Neural crest cell (in vitro differentiated cells): Measurements from ENCODE around the gene SPOCK1. TPM values are rescaled to one million over a fixed set of nuclear protein-coding genes. Genes with fewer than 3 reads are reported as not detected.

Experiments used
- DNase-seq: peaks from one replicate; pipeline ENCODE4 v3.0.0; 2021; ENCODE audit warnings: low read depth, mixed read lengths, low spot score
- H3K27ac Mint-ChIP-seq: one replicate; pipeline ENCODE4 v1.8.0; 2021; ENCODE audit warnings: mild to moderate bottlenecking, mixed read lengths; ENCODE audit not compliant: unreplicated experiment
- H3K27me3 Mint-ChIP-seq: 2 replicates; pipeline ENCODE4 v1.8.0; 2021; ENCODE audit warnings: low read depth, mild to moderate bottlenecking, mixed read lengths
- H3K36me3 Mint-ChIP-seq: 2 replicates; pipeline ENCODE4 v1.8.0; 2021; ENCODE audit warnings: low read depth, mild to moderate bottlenecking, mixed read lengths
- H3K4me1 Mint-ChIP-seq: 2 replicates; pipeline ENCODE4 v1.8.0; 2021; ENCODE audit warnings: mixed read lengths
- H3K4me3 Mint-ChIP-seq: one replicate; pipeline ENCODE4 v1.8.0; 2021; ENCODE audit warnings: mild to moderate bottlenecking, mixed read lengths
- H3K9me3 Mint-ChIP-seq: 2 replicates; pipeline ENCODE4 v1.8.0; 2021; ENCODE audit warnings: mixed read lengths
- total RNA-seq: library from RNA; stranded (reverse); gene quantifications from 2 replicates; pipeline ENCODE4 v1.2.1, GENCODE V29; 2021
- TF ChIP-seq, protein P1 (sequence below): fragments of 200-600 bp; sonication (generic); conservative IDR thresholded peaks from 2 replicates; pipeline ENCODE4 v1.5.0; 2021; ENCODE audit warnings: antibody characterized with exemption, mild to moderate bottlenecking

The SPOCK1 gene
- total RNA-seq, 1 donor from 2014 or later, result 89.7 TPM

DNA sequence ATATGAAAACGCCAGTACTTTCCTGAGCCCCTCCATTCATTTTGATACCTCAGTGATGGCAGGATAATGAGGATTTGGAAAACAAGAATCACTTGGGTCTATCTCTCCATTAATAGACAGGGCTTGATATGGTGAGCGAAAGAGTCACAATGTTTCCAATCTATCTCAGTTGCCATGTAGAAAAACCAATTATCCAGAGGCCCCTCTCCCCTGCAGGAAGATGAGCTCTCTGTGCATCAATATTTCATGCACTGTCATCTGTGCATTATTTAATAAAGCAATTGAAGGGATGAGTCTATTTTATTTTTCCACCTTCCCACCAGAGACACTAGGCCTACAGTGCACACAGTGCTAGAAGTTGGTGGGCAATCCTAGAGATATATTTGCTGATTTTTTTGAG lies 326.9 kb downstream of the SPOCK1 start:
- no peak for DNase-seq
- peaks cover 4% of the 10 kb centered on the region for H3K9me3 Mint-ChIP-seq
- H3K4me3 Mint-ChIP-seq, result no peak overlapping the region
- H3K27me3 Mint-ChIP-seq, result peaks cover 30% of the 10 kb centered on the region
- H3K4me1 Mint-ChIP-seq, result no peaks in the 10 kb centered on the region
- H3K36me3 Mint-ChIP-seq, result no peaks in the 10 kb centered on the region
- TF ChIP-seq, protein P1, sequence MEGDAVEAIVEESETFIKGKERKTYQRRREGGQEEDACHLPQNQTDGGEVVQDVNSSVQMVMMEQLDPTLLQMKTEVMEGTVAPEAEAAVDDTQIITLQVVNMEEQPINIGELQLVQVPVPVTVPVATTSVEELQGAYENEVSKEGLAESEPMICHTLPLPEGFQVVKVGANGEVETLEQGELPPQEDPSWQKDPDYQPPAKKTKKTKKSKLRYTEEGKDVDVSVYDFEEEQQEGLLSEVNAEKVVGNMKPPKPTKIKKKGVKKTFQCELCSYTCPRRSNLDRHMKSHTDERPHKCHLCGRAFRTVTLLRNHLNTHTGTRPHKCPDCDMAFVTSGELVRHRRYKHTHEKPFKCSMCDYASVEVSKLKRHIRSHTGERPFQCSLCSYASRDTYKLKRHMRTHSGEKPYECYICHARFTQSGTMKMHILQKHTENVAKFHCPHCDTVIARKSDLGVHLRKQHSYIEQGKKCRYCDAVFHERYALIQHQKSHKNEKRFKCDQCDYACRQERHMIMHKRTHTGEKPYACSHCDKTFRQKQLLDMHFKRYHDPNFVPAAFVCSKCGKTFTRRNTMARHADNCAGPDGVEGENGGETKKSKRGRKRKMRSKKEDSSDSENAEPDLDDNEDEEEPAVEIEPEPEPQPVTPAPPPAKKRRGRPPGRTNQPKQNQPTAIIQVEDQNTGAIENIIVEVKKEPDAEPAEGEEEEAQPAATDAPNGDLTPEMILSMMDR, result no peak
- H3K27ac Mint-ChIP-seq, result no peak overlapping the region

GRCh38 chr5:137167187-137167586 lies 331.9 kb downstream of the SPOCK1 start:
- Mint-ChIP-seq H3K4me3 (no peak overlapping the region), H3K4me1 (no peaks in the 10 kb centered on the region), H3K27me3 (peaks cover 41% of the 10 kb centered on the region), H3K36me3 (no peaks in the 10 kb centered on the region), H3K9me3 (peaks cover 4% of the 10 kb centered on the region), H3K27ac (no peak overlapping the region)
- DNase-seq, result no peak
- TF ChIP-seq, protein P1, result no peak

GRCh38 chr5:137164961-137165360 lies 334.2 kb downstream of the SPOCK1 start:
- Mint-ChIP-seq H3K36me3 (no peaks in the 10 kb centered on the region), H3K27ac (no peak overlapping the region), H3K4me3 (no peak overlapping the region), H3K27me3 (peaks cover 58% of the 10 kb centered on the region), H3K4me1 (no peaks in the 10 kb centered on the region), H3K9me3 (peaks cover 5% of the 10 kb centered on the region)
- DNase-seq, result no peak
- TF ChIP-seq, protein P1, result no peak

DNA sequence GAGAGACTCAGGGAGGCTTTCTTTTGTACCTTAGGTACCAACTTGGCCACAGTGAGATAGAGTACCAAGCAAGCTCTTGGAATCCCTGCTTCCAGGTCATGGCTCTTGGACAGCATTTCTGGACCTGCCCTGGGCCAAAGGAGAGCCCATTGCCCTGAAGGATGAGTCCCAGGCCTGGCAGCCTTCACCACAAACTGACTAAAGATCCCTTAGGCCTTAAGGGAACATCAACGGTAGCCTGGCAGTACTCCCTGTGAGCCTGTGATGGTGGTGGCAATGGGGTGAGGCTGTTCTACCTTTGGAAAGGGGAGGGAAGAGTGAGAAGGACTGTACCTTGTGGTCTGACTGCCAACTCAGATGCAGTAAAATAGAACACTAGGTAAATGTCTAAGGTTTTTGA lies 334.6 kb downstream of the SPOCK1 start:
- TF ChIP-seq, protein P1, result no peak
- H3K4me3 Mint-ChIP-seq, result no peak overlapping the region
- no peaks in the 10 kb centered on the region for H3K36me3 Mint-ChIP-seq
- no peak overlapping the region for H3K27ac Mint-ChIP-seq
- no peak for DNase-seq
- peaks cover 8% of the 10 kb centered on the region for H3K9me3 Mint-ChIP-seq
- peaks cover 62% of the 10 kb centered on the region for H3K27me3 Mint-ChIP-seq
- H3K4me1 Mint-ChIP-seq, result no peaks in the 10 kb centered on the region

DNA sequence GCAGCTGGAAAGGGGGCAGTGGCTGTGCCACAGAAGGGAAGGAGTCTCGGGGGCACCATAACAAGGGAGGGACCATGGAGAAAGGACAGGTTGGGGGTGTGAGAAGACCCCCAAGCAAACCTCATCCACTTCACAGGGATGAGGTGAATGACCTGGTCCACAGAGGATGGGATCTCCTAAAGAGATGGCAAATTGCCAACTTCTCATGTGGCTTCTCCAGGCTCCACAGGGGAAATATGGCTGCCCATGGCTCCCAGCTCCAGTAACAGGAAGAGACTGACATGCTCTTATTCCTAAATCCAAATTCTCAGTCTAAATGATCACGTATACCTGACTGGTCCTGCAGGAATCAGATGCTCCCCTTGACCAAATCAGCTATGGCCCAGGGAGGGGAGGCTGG lies 340.4 kb downstream of the SPOCK1 start:
- Mint-ChIP-seq H3K27ac (no peak overlapping the region), H3K27me3 (peaks cover 93% of the 10 kb centered on the region), H3K9me3 (peaks cover 5% of the 10 kb centered on the region), H3K36me3 (peaks cover 3% of the 10 kb centered on the region), H3K4me3 (no peak overlapping the region), H3K4me1 (peaks cover 21% of the 10 kb centered on the region)
- TF ChIP-seq, protein P1, result no peak
- no peak for DNase-seq

- TF ChIP-seq, protein P1, result no peak
- no peak for DNase-seq
Observed at GRCh38 chr5:137156180-137156579, 342.9 kb downstream of the SPOCK1 start.

More at GRCh38 chr5:137156180-137156579, 342.9 kb downstream of the SPOCK1 start:
- Mint-ChIP-seq H3K9me3 (peaks cover 5% of the 10 kb centered on the region), H3K4me3 (no peak overlapping the region), H3K27ac (no peak overlapping the region), H3K4me1 (peaks cover 21% of the 10 kb centered on the region), H3K27me3 (peaks cover 93% of the 10 kb centered on the region), H3K36me3 (peaks cover 3% of the 10 kb centered on the region)
